ENCODE results near the gene ASPA. TPM values are rescaled to one million over a fixed set of nuclear protein-coding genes. Genes with fewer than 3 reads are reported as not detected.

Gene ASPA
- total and polyA plus RNA-seq, 2 experiments from 2014 or later = 0.08 to 0.27 TPM

DNA sequence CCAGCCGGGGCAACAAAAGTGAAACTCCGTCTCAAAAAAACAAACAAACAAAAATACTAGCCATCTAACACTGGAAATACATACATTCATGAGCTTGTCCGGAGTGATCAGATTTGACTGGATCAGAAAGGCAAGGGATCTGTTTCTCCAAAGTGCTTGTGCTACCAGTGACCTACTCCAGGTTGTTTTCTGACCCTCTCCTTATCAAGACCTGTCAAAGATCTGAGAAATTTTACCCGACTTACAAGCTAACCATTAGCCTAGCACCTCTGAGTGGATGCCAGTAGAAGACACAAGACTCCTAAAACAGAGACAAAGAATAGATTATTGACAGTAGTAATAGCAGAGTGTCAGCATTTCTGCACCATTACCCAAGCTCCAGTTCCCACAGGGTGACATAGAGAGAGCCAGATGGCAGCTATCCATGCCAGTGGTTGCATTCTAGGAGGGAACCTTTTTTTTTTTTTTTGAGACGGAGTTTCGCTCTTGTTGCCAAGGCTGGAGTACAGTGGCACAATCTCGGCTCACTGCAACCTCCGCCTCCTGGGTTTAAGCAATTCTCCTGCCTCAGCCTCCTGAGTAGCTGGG is 9.8 kb downstream of the ASPA start:
- no peak for DNase-seq (ENCODE audit: low spot score)
- H4K20me1 ChIP-seq (ENCODE audit: insufficient read depth, poor library complexity, severe bottlenecking) = no peaks in the 10 kb centered on the region
- H3K4me1 ChIP-seq (ENCODE audit: insufficient read depth) = no peaks in the 10 kb centered on the region
- no peak overlapping the region for H3K4me2 ChIP-seq
- TF ChIP-seq, protein P1, sequence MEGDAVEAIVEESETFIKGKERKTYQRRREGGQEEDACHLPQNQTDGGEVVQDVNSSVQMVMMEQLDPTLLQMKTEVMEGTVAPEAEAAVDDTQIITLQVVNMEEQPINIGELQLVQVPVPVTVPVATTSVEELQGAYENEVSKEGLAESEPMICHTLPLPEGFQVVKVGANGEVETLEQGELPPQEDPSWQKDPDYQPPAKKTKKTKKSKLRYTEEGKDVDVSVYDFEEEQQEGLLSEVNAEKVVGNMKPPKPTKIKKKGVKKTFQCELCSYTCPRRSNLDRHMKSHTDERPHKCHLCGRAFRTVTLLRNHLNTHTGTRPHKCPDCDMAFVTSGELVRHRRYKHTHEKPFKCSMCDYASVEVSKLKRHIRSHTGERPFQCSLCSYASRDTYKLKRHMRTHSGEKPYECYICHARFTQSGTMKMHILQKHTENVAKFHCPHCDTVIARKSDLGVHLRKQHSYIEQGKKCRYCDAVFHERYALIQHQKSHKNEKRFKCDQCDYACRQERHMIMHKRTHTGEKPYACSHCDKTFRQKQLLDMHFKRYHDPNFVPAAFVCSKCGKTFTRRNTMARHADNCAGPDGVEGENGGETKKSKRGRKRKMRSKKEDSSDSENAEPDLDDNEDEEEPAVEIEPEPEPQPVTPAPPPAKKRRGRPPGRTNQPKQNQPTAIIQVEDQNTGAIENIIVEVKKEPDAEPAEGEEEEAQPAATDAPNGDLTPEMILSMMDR (IDR thresholded peaks at IDR 0.05; ENCODE audit: poor library complexity) = no peak
- TF ChIP-seq EZH2phosphoT487 (IDR thresholded peaks at IDR 0.05; ENCODE audit: low read depth, severe bottlenecking, unreplicated experiment) = no peak
- TF ChIP-seq EZH2 (IDR thresholded peaks at IDR 0.05; ENCODE audit: borderline replicate concordance) = no peak
- 82% methylated on average over 8 of the region's 8 CpGs for WGBS (ENCODE audit: low lambda C conversion rate, missing lambda C conversion rate)
- H3K27ac ChIP-seq = no peak overlapping the region
- H3K4me3 ChIP-seq = no peak overlapping the region
- H3K9me3 ChIP-seq (ENCODE audit: low read depth) = no peaks in the 10 kb centered on the region
- H3K36me3 ChIP-seq (replicated peaks; ENCODE audit: insufficient read depth, low read depth) = no peaks in the 10 kb centered on the region
- no peaks in the 10 kb centered on the region for H3K9me2 ChIP-seq (replicated peaks; ENCODE audit: insufficient read depth)
- no peak overlapping the region for H2AFZ ChIP-seq
- H3K79me2 ChIP-seq = no peaks in the 10 kb centered on the region
- no peaks in the 10 kb centered on the region for H3K27me3 ChIP-seq

DNA sequence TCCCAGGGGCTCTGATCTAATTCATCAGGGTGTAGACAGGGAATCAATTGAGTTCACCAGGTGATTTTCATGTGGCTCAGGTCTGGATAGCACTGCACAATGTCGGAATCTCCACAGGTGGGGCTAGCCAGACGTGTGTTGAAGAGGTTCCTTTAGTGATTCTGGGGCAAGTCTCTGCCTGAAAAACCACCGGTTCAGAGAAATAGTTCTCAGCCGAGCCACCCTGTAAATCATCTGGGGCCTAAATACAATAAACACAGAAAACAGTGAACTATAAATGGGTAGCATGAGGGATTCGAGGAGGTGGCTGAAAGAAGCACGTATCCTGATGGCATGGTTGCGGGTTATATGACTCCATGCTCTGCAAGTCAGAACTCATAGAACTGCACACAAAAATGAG is 21.3 kb downstream of the ASPA start:
- Histone ChIP-seq H3K9me3 (ENCODE audit: low read depth) (no peaks in the 10 kb centered on the region), H3K79me2 (no peaks in the 10 kb centered on the region), H3K4me2 (no peak overlapping the region), H3K27me3 (no peaks in the 10 kb centered on the region), H2AFZ (no peak overlapping the region), H3K4me1 (ENCODE audit: insufficient read depth) (no peaks in the 10 kb centered on the region), H4K20me1 (ENCODE audit: insufficient read depth, poor library complexity, severe bottlenecking) (no peaks in the 10 kb centered on the region), H3K4me3 (no peak overlapping the region), H3K36me3 (replicated peaks; ENCODE audit: insufficient read depth, low read depth) (no peaks in the 10 kb centered on the region), H3K27ac (no peak overlapping the region), H3K9me2 (replicated peaks; ENCODE audit: insufficient read depth) (no peaks in the 10 kb centered on the region)
- TF ChIP-seq, protein P1 (IDR thresholded peaks at IDR 0.05; ENCODE audit: poor library complexity) = no peak
- no peak for TF ChIP-seq EZH2phosphoT487 (IDR thresholded peaks at IDR 0.05; ENCODE audit: low read depth, severe bottlenecking, unreplicated experiment)
- TF ChIP-seq EZH2 (IDR thresholded peaks at IDR 0.05; ENCODE audit: borderline replicate concordance) = no peak
- no peak for DNase-seq (ENCODE audit: low spot score)
- WGBS (ENCODE audit: low lambda C conversion rate, missing lambda C conversion rate) = 83% methylated on average over 7 of the region's 7 CpGs

DNA sequence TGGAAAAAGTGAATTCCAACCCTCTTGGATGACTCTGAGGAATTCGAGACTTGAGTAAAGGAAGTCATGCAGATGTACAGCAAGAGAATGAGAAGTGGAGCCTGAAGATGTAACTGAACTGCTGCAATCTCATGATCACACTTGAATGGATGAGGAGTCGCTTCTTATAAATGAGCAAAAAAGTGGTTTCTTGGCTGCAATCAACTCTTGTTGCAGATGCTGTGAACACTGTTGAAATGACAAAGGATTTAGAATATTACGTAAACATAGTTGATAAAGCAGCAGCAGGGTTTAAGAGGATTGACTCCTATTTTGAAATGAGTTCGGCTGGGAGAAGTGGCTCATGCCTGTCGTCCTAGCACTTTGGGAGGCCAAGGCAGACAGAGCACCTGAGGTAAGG is 25.5 kb downstream of the ASPA start:
- no peaks in the 10 kb centered on the region for H3K9me2 ChIP-seq (replicated peaks; ENCODE audit: insufficient read depth)
- H4K20me1 ChIP-seq (ENCODE audit: insufficient read depth, poor library complexity, severe bottlenecking) = no peaks in the 10 kb centered on the region
- H3K4me1 ChIP-seq (ENCODE audit: insufficient read depth) = no peaks in the 10 kb centered on the region
- no peak overlapping the region for H3K27ac ChIP-seq
- 71% methylated on average over 5 of the region's 5 CpGs for WGBS (ENCODE audit: low lambda C conversion rate, missing lambda C conversion rate)
- no peak overlapping the region for H3K4me3 ChIP-seq
- H3K4me2 ChIP-seq = no peak overlapping the region
- no peaks in the 10 kb centered on the region for H3K79me2 ChIP-seq
- TF ChIP-seq EZH2 (IDR thresholded peaks at IDR 0.05; ENCODE audit: borderline replicate concordance) (no peak), EZH2phosphoT487 (IDR thresholded peaks at IDR 0.05; ENCODE audit: low read depth, severe bottlenecking, unreplicated experiment) (no peak)
- TF ChIP-seq, protein P1 (IDR thresholded peaks at IDR 0.05; ENCODE audit: poor library complexity) = no peak
- no peak overlapping the region for H2AFZ ChIP-seq
- H3K36me3 ChIP-seq (replicated peaks; ENCODE audit: insufficient read depth, low read depth) = no peaks in the 10 kb centered on the region
- H3K9me3 ChIP-seq (ENCODE audit: low read depth) = no peaks in the 10 kb centered on the region
- DNase-seq (ENCODE audit: low spot score) = no peak
- no peaks in the 10 kb centered on the region for H3K27me3 ChIP-seq
